Uterus (tissue), 4 donors: Measurements from ENCODE around the gene MPP3. TPM values are rescaled to one million over a fixed set of nuclear protein-coding genes. Genes with fewer than 3 reads are reported as not detected.
A peak's percentile ranks its signal among the peaks of the same experiment; 100 is the strongest.

Source experiments
- DNase-seq, 2 donors: peaks; one replicate each; pipeline ENCODE4 v3.0.0-alpha.2; 2019 to 2020
- H3K27ac ChIP-seq, 2 donors: fragments of 200-600 bp; sonication (generic); 1 replicate in 1 of 2; 2 replicates in 1 of 2; pipeline ENCODE4 v1.5.1; 2016 to 2018
- H3K27me3 ChIP-seq, 2 donors: fragments of 200-600 bp; sonication (generic); one replicate each; pipeline ENCODE4 v1.5.1; 2018 to 2019; ENCODE audit warnings: control low read depth in 1 of 2
- H3K36me3 ChIP-seq, 2 donors: fragments of 200-600 bp; sonication (generic); one replicate each; pipeline ENCODE4 v1.5.1; 2019; ENCODE audit warnings: control low read depth in 1 of 2
- H3K4me1 ChIP-seq, 2 donors: fragments of 200-600 bp; sonication (generic); one replicate each; pipeline ENCODE4 v1.5.1; 2018 to 2019; ENCODE audit warnings: control low read depth in 1 of 2
- H3K4me3 ChIP-seq, 2 donors: fragments of 200-600 bp; sonication (generic); 1 replicate in 1 of 2; 2 replicates in 1 of 2; pipeline ENCODE4 v1.5.1; 2018 to 2019; ENCODE audit warnings: mild to moderate bottlenecking in 1 of 2
- H3K9me3 ChIP-seq, 2 donors: fragments of 200-600 bp; sonication (generic); one replicate each; pipeline ENCODE4 v1.5.1; 2019; ENCODE audit warnings: control low read depth in 1 of 2
- POLR2A ChIP-seq, 2 donors: fragments of 450-650 bp; IDR thresholded peaks; one replicate each; pipeline ENCODE4 v1.6.1; 2016; ENCODE audit warnings: antibody characterized with exemption in 2 of 2, mild to moderate bottlenecking in 1 of 2, moderate library complexity in 1 of 2
- intact Hi-C: fragments of 100-400 bp; cut with DNase I; formaldehyde crosslinking; loops from one replicate; pipeline ENCODE4 v1.15.1; 2023; ENCODE audit warnings: low total_unique reads
- total RNA-seq, 4 donors: library from RNA; depleted of rRNA in 3 of 4; stranded (reverse); fragments of >200 nt in 3 of 4; gene quantifications; one replicate each; pipeline versions ENCODE4 v1.1.0 to v1.2.4, GENCODE V29; 2014 to 2023
- TF ChIP-seq, protein P1 (sequence below), 4 experiments: fragments of 200-600 bp in 2 of 4; fragments of 450-650 bp in 2 of 4; sonication (generic) in 2 of 4; IDR thresholded peaks; one replicate each; pipeline ENCODE4 v1.5.1; 2016 to 2019; ENCODE audit warnings: antibody characterized with exemption in 4 of 4, mild to moderate bottlenecking in 2 of 4, moderate library complexity in 1 of 4
- donor health status: DM: yes; HTN: yes; CAD: no.

MPP3 gene
- total RNA-seq, 4 donors from 2014 or later = 5.6 to 21.2 (median 15.8) TPM

GRCh38 chr17:43857957-43858600 is 25.1 kb upstream of the MPP3 start:
- H3K4me1 ChIP-seq = no peaks in the 10 kb centered on the region
- intact Hi-C loops = no loop called here
- H3K4me3 ChIP-seq = no peak overlapping the region
- H3K36me3 ChIP-seq = no peaks in the 10 kb centered on the region
- no peaks in the 10 kb centered on the region for H3K9me3 ChIP-seq
- TF ChIP-seq, protein P1, sequence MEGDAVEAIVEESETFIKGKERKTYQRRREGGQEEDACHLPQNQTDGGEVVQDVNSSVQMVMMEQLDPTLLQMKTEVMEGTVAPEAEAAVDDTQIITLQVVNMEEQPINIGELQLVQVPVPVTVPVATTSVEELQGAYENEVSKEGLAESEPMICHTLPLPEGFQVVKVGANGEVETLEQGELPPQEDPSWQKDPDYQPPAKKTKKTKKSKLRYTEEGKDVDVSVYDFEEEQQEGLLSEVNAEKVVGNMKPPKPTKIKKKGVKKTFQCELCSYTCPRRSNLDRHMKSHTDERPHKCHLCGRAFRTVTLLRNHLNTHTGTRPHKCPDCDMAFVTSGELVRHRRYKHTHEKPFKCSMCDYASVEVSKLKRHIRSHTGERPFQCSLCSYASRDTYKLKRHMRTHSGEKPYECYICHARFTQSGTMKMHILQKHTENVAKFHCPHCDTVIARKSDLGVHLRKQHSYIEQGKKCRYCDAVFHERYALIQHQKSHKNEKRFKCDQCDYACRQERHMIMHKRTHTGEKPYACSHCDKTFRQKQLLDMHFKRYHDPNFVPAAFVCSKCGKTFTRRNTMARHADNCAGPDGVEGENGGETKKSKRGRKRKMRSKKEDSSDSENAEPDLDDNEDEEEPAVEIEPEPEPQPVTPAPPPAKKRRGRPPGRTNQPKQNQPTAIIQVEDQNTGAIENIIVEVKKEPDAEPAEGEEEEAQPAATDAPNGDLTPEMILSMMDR (IDR thresholded peaks at IDR 0.05) = no peak
- no peak for TF ChIP-seq POLR2A (IDR thresholded peaks at IDR 0.05)
- H3K27ac ChIP-seq = peak overlapping the region; percentile 24 to 30
- H3K27me3 ChIP-seq = no peaks in the 10 kb centered on the region
- DNase-seq = no peak

DNA sequence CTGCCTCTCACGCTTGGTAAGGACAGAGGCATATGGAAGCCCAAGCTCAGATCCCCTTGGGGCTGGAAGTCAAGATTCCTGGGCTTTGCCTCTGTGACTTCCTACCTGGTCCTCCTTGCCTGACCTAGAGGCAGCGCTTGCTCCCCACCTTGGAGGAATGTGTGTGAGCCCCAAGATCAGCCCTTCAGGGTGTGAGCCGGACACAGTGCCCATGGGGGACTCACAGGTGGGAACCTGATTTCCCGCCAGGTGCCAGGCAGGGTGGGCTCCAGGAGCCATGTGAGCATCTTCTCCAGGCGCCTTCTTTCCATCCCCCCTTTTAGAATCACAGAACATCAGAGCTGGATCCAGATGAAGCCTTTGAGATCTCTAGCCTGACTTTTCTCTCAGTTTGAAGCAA is 24.2 kb upstream of the MPP3 start:
- no peak overlapping the region for H3K4me3 ChIP-seq
- TF ChIP-seq, protein P1 (IDR thresholded peaks at IDR 0.05) = no peak
- no peak for TF ChIP-seq POLR2A (IDR thresholded peaks at IDR 0.05)
- no peak for DNase-seq
- no peak overlapping the region for H3K27ac ChIP-seq
- no peaks in the 10 kb centered on the region for H3K27me3 ChIP-seq
- no peaks in the 10 kb centered on the region for H3K4me1 ChIP-seq
- H3K9me3 ChIP-seq = no peaks in the 10 kb centered on the region
- no peaks in the 10 kb centered on the region for H3K36me3 ChIP-seq
- intact Hi-C loops = no loop called here

- Histone ChIP-seq H3K36me3 (no peaks in the 10 kb centered on the region), H3K4me3 (no peak overlapping the region), H3K27ac (no peak overlapping the region), H3K9me3 (no peaks in the 10 kb centered on the region), H3K4me1 (no peaks in the 10 kb centered on the region), H3K27me3 (no peaks in the 10 kb centered on the region)
- intact Hi-C loops = no loop called here
- no peak for DNase-seq
- TF ChIP-seq, protein P1 (IDR thresholded peaks at IDR 0.05) = no peak
- no peak for TF ChIP-seq POLR2A (IDR thresholded peaks at IDR 0.05)
These were observed 23.2 kb upstream of the MPP3 start for GRCh38 chr17:43856141-43856540.

DNA sequence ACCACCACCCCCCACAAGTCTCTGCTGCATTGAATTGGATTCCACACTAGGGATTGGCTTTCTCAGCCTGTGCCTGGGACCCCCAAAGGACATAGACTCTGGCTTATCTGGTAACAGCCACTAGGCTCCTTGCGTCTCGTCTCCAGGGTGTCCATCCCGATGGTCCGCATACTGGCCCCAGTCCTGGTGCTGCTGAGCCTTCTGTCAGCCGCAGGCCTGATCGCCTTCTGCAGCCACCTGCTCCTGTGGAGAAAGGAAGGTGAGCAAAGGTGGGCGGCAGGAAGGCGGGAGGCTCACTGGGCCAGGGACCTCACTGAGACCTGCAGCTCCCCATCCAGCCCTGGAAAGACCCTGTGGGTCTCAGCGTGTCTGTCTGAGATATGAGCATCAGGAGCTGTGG is 22.1 kb upstream of the MPP3 start:
- H3K27ac ChIP-seq = no peak overlapping the region
- no peak overlapping the region for H3K4me3 ChIP-seq
- intact Hi-C loops = no loop called here
- H3K4me1 ChIP-seq = no peaks in the 10 kb centered on the region
- no peaks in the 10 kb centered on the region for H3K27me3 ChIP-seq
- DNase-seq = no peak
- H3K9me3 ChIP-seq = no peaks in the 10 kb centered on the region
- TF ChIP-seq POLR2A (IDR thresholded peaks at IDR 0.05) = no peak
- TF ChIP-seq, protein P1 (IDR thresholded peaks at IDR 0.05) = no peak
- no peaks in the 10 kb centered on the region for H3K36me3 ChIP-seq

DNA sequence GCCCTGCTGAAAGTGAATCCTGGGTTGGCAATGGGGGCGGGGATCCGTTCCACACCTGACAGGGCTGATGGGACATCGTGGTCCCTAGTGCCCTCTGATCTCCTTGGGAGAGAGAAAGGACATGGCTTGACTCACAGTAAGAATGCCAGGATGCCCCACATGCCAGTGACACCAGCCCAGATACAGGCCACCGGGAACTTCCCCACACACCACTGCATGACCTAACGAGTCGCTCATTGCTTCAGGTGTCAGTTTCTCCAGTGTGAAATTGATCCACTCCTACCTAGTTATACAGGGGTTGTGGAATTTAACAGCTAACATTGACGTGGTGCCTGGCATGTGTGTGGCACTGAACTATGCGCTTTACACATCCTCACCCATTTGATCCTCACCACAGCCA is 21.6 kb upstream of the MPP3 start:
- no peaks in the 10 kb centered on the region for H3K27me3 ChIP-seq
- intact Hi-C loops = no loop called here

More for the DNA sequence above, 21.6 kb upstream of the MPP3 start:
- Histone ChIP-seq H3K27ac (no peak overlapping the region), H3K4me3 (no peak overlapping the region), H3K9me3 (no peaks in the 10 kb centered on the region), H3K4me1 (no peaks in the 10 kb centered on the region), H3K36me3 (no peaks in the 10 kb centered on the region)
- no peak for TF ChIP-seq POLR2A (IDR thresholded peaks at IDR 0.05)
- TF ChIP-seq, protein P1 (IDR thresholded peaks at IDR 0.05) = no peak
- no peak for DNase-seq
